GM12872 (cell line): ENCODE results near the gene MRNIP.
A peak's percentile ranks its signal among the peaks of the same experiment; 100 is the strongest.

Experiments used
- TF ChIP-seq, protein P1 (sequence below): IDR thresholded peaks from 3 replicates; pipeline ENCODE4 v1.5.1; 2011; ENCODE audit warnings: low read depth, mild to moderate bottlenecking, low read length, moderate library complexity; ENCODE audit not compliant: insufficient read depth

Gene MRNIP

DNA sequence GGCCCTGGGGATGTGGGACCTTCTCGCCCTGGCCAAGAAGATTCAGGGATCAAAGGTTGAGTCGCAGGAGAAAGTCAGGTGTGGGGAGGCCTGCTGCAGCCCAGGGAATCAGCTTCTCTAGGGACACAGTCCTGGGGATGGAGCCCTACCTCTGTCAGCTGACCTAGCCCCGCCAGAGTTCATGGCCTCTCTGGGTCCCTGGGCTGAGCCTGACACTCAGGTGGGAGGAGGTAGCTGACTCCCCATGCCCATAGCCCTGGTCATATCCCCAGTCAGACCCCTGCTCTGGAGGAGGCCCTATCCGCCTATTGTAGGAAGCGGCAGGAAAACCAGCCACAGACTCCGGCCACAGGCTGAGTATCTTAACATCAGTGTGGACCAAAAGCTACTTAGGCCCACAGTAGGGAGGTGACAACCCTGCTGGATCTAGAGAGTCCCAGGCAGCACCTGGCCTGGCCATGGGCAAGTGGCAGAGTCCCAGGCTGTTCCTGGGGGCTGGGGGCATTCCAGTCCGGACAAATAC, 15.0 kb upstream of the MRNIP start:
- TF ChIP-seq, protein P1, sequence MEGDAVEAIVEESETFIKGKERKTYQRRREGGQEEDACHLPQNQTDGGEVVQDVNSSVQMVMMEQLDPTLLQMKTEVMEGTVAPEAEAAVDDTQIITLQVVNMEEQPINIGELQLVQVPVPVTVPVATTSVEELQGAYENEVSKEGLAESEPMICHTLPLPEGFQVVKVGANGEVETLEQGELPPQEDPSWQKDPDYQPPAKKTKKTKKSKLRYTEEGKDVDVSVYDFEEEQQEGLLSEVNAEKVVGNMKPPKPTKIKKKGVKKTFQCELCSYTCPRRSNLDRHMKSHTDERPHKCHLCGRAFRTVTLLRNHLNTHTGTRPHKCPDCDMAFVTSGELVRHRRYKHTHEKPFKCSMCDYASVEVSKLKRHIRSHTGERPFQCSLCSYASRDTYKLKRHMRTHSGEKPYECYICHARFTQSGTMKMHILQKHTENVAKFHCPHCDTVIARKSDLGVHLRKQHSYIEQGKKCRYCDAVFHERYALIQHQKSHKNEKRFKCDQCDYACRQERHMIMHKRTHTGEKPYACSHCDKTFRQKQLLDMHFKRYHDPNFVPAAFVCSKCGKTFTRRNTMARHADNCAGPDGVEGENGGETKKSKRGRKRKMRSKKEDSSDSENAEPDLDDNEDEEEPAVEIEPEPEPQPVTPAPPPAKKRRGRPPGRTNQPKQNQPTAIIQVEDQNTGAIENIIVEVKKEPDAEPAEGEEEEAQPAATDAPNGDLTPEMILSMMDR: no peak

DNA sequence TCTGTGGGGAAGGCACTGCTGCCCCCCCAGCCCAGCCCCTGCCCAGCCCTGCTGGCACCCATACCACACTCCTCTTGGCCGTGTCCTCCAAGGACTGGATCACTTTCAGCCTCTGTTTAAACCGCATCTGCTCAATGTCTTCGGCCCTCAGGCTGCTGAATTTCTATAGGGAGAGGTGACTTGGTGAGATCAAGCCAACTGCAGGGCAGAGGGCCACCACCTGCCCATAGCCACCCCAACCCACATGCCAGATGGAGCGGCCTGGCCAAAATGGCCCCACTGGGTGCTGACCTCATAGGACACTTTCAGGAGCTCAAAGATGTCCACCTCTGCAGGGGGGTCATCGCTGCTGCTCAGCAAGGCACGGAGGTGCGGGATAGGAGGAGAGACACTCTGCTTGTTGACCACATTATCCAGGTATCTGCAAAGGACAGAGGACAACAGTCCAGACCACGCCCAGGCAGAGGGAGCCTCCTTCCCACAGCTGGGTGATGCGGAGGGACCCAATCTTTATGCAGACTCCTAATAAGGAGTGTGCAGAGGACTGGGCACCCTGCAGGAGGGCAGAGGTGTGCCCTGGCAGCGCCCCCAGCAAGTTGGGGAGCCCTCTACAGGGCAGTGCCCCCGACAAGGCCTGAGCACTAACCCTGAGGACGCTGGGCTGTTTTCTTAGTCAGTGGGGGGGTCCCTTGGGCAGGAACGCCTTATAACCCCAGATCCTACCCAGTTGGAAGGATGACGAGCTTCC, 14.4 kb upstream of the MRNIP start:
- TF ChIP-seq, protein P1: no peak

DNA sequence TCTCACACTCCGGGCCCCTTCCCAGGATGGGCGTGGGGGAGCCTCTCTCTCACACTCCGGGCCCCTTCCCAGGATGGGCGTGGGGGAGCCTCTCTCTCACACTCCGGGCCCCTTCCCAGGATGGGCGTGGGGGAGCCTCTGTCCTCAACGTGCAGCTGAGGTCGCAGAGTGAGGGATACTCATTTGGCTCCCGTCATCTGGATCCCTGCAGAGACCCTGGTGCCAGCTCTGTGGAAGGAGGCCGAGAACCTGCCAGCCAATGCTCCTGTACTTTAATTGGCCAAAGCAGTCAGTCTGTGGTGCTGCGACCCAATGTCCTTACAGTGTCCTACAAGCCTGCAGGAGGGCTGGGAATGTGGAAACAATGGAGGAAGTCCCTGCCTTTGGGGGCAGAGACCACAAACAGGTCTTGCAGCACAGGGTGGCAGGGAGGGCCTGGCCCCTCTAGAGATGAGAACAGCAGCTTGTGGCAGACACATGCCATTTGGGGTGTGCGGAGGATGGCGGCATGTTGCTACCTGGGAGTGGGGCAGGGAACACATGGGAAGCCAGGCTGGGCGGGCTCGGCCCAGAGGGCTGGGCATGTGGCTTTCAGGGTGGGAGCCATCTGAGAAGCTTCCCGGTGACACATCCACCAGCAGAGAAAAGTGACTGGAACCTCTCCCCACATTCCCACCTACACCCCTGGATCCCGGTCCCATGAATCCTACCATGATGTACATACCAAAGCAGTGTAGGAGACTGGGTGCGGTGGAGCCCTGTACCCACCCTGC, 13.6 kb upstream of the MRNIP start:
- TF ChIP-seq, protein P1: no peak

DNA sequence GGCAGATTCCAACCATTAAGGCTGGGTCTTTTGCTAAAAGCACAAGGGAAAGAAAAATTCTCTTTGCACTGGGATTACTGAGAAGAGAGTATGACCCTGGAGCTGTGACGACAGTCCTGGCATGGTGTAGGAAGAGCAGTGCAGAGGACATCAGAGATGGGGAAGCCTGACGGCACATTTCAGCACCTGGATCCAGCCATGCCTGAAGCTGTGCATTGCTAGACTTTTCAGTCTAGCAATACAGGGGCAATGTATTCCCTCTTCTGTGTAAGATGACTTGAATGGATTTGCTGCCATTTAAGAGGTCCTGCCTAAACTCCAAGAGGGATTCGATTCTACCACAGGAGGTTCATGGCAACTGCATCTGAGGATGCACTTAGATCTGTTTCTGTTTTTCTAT, 12.3 kb upstream of the MRNIP start:
- TF ChIP-seq, protein P1: no peak

DNA sequence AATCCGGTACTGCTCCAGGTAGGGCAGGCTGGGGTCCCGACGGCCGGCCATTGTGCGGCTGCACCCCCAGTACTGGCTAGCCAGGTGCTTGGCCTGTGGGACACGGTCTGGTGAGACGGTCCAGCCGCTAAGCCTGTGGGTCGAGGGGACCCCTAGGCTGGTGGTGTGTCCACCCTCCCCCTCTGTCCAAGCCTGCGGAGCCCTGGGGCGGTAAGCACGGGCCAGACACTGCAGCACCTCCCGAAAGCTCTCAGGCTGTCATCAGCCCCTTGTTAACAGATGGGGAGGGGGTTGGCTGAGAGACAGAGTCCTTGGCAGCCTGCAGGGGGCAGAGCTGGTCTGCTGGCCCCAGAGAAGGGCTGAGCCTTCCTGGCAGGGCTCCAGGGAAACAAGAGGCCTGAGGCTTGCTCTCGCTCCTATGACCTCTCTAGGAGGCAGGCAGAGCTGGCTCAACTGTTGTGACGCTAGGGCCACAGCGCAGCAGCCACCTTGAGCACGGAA, 11.8 kb upstream of the MRNIP start:
- TF ChIP-seq, protein P1: peak; percentile 39

DNA sequence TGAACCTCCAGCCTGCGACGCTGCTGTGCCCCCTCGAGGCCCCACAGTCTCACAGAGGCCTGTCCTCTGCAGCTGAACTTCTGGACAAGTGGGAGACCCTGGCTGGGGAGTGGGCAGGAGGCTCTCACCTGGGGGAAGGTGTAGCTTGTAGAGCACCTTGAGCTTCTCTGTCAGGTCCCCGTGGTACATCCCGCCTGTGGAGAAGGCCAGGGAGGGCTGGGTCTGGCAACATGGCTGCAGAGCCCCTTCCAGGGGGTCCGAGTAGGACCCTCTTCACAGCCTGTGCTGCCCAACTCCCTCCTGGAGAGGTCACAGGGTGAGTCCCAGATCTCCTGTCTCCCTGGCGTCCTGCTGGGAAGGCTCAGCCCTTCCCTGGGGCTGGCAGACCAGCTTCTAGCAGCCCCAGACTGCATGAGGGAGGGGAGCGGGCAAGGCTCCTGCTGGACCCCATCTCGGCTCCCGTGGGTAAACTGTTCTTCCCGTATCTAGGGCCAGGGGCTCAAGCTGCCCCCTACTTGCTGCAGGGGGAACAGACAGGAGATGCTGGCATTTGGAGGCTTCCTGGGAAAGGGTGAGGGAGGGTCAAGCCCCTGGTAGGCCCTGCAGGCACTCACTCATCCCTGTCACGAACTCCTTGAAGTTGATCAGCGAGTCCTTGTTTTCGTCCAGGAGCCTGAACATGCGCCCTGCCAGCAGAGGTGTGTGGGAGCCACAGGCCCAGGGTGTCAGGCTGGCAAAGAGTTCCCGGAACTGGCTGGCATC, 11.2 kb upstream of the MRNIP start:
- TF ChIP-seq, protein P1: no peak

DNA sequence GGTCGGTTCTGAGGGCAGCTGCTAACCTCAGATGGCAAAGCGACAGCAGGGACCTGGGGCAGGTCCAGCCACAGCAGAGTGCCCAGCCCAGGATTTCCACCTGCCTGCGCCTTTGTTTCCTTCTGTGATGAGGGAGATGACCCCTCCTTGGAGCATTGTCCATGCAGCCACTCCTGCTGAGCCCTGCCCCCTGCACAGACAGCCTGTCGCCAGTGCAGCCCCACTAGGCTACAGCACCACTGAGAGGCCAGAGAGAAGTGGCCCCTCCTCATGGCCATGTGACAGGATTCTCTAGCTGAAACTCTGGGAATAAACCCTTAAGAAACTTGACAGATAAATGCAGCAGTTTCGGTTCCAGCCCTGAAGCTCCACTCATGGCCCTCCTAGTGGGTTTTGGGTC, 10.5 kb upstream of the MRNIP start:
- TF ChIP-seq, protein P1: no peak
